ENCODE measurements around the gene KRT36.

- no peak for TF ChIP-seq POLR2AphosphoS5 (IDR thresholded peaks at IDR 0.05)
- TF ChIP-seq CTCF (IDR thresholded peaks at IDR 0.05): no peak
- TF ChIP-seq POLR2A (IDR thresholded peaks at IDR 0.05): no peak
Observed at GRCh38 chr17:41464682-41465081, 25.0 kb downstream of the KRT36 start.

Data from transverse colon (tissue), 4 donors.